ENCODE data around the gene NCAM1. TPM values are rescaled to one million over a fixed set of nuclear protein-coding genes. Genes with fewer than 3 reads are reported as not detected.

NCAM1 gene
- total RNA-seq, 4 donors from 2014 or later: 7.2 to 18.6 (median 14.4) TPM

DNA sequence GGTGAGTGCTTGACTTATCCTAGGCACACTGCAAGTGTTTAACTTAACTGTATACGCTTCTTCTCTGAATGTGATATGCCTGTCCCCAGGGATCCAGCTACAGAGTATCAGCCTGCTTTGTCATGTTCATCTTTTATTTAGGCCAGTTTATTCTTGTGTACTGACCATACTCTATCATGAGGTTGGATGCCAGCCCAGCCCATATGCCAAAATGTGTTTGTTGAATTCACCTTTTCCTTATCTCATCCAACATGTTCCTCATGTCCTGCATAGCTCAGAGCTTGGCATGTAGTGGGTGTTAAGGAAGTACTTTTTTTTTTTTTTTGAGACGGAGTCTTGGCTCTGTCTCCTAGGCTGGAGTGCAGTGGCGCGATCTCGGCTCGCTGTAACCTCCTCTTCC, 116.2 kb downstream of the NCAM1 start:
- Histone ChIP-seq H3K4me3 (no peak overlapping the region), H3K9me3 (no peaks in the 10 kb centered on the region), H3K36me3 (no peaks in the 10 kb centered on the region), H3K27me3 (no peaks in the 10 kb centered on the region), H3K27ac (no peak overlapping the region), H3K4me1 (peaks cover 0 to under 1% (median 0%) of the 10 kb centered on the region in 4 donors)
- intact Hi-C loops (cut with DNase I; ENCODE audit: low total_unique reads) (no loop called here), in situ Hi-C loops (cut with MboI; ENCODE audit: low pct_ligation_motif_present in 1 of 4, low pct_unique_long_range_greater_than_20kb in 1 of 4, low sequenced_read_pairs in 3 of 4) (no loop called here)
- TF ChIP-seq, protein P1, sequence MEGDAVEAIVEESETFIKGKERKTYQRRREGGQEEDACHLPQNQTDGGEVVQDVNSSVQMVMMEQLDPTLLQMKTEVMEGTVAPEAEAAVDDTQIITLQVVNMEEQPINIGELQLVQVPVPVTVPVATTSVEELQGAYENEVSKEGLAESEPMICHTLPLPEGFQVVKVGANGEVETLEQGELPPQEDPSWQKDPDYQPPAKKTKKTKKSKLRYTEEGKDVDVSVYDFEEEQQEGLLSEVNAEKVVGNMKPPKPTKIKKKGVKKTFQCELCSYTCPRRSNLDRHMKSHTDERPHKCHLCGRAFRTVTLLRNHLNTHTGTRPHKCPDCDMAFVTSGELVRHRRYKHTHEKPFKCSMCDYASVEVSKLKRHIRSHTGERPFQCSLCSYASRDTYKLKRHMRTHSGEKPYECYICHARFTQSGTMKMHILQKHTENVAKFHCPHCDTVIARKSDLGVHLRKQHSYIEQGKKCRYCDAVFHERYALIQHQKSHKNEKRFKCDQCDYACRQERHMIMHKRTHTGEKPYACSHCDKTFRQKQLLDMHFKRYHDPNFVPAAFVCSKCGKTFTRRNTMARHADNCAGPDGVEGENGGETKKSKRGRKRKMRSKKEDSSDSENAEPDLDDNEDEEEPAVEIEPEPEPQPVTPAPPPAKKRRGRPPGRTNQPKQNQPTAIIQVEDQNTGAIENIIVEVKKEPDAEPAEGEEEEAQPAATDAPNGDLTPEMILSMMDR (IDR thresholded peaks at IDR 0.05): no peak
- TF ChIP-seq POLR2AphosphoS5 (IDR thresholded peaks at IDR 0.05) (no peak), EP300 (IDR thresholded peaks at IDR 0.05; ENCODE audit: low read depth) (no peak), POLR2A (IDR thresholded peaks at IDR 0.05) (no peak)
- 63 to 96% methylated on average over 1 to 6 of the region's 6 CpGs for WGBS, 2 donors (ENCODE audit: low coverage in 1 of 2)
- DNase-seq: no peak

DNA sequence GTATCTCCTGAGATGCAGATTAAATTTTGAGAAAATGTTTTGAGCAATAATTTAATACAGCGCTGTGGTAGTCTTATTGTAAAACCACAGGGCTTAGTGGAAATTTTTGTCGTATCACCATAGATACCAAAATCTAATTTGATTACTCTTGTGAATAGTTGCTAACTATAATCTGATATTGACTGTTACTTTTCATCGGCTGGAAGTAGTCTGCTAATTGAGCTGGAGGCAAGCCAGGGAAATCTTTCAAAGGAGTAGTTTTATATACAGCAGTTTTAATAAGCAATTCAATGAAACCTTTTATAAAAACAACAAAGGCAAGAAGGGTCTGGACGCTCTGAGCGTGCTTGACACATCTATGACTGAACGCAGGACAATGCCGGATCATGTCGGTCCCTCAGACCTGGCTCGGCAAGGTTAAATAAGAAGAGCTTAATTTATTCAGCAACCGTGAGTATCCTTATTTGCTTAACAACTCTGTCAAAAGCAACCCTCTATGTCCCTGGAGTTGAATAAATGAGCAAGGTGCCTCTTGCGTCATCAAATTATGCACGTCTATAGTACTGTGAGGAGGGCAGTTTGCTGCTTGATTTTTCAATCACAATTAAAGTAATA, 121.2 kb downstream of the NCAM1 start:
- 68 to 79% methylated on average over 12 of the region's 12 CpGs for WGBS, 2 donors (ENCODE audit: low coverage in 1 of 2)
- intact Hi-C loops (cut with DNase I; ENCODE audit: low total_unique reads) (no loop called here), in situ Hi-C loops (cut with MboI; ENCODE audit: low pct_ligation_motif_present in 1 of 4, low pct_unique_long_range_greater_than_20kb in 1 of 4, low sequenced_read_pairs in 3 of 4) (no loop called here)
- Histone ChIP-seq H3K4me1 (no peaks in the 10 kb centered on the region), H3K27ac (no peak overlapping the region), H3K9me3 (no peaks in the 10 kb centered on the region), H3K27me3 (no peaks in the 10 kb centered on the region), H3K36me3 (no peaks in the 10 kb centered on the region), H3K4me3 (no peak overlapping the region)
- TF ChIP-seq, protein P1 (IDR thresholded peaks at IDR 0.05): no peak
- TF ChIP-seq EP300 (IDR thresholded peaks at IDR 0.05; ENCODE audit: low read depth) (no peak), POLR2AphosphoS5 (IDR thresholded peaks at IDR 0.05) (no peak), POLR2A (IDR thresholded peaks at IDR 0.05) (no peak)
- DNase-seq: no peak

DNA sequence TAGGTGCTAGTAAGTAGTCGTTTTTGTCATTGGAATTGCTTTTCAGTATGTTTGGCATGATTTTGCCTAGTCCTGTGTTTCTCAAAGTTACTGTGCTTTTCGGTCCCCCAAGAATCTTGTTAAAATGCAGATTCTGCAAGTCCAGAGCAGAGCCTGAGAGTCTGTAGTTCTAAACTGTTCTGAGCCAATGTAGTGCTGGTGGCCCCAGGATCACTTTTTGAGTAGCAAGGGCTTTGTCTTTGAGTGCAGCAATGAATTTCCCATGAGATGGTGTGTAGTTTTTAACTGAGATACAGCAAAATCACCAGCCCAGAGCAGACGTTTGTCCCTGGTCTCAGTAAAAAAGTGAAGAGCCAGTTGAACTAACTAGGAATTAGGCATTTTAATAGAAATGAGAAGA, 122.4 kb downstream of the NCAM1 start:
- H3K4me3 ChIP-seq: no peak overlapping the region
- H3K27ac ChIP-seq: no peak overlapping the region
- no peak for TF ChIP-seq POLR2AphosphoS5 (IDR thresholded peaks at IDR 0.05)
- TF ChIP-seq, protein P1 (IDR thresholded peaks at IDR 0.05): no peak
- TF ChIP-seq EP300 (IDR thresholded peaks at IDR 0.05; ENCODE audit: low read depth): no peak
- TF ChIP-seq POLR2A (IDR thresholded peaks at IDR 0.05): no peak
- no peaks in the 10 kb centered on the region for H3K9me3 ChIP-seq
- in situ Hi-C loops (cut with MboI; ENCODE audit: low pct_ligation_motif_present in 1 of 4, low pct_unique_long_range_greater_than_20kb in 1 of 4, low sequenced_read_pairs in 3 of 4) (no loop called here), intact Hi-C loops (cut with DNase I; ENCODE audit: low total_unique reads) (no loop called here)
- no peaks in the 10 kb centered on the region for H3K36me3 ChIP-seq
- DNase-seq: no peak
- H3K27me3 ChIP-seq: no peaks in the 10 kb centered on the region
- no peaks in the 10 kb centered on the region for H3K4me1 ChIP-seq
- WGBS, 2 donors (ENCODE audit: low coverage in 1 of 2): 63% methylated on average over 2 to 3 of the region's 3 CpGs

DNA sequence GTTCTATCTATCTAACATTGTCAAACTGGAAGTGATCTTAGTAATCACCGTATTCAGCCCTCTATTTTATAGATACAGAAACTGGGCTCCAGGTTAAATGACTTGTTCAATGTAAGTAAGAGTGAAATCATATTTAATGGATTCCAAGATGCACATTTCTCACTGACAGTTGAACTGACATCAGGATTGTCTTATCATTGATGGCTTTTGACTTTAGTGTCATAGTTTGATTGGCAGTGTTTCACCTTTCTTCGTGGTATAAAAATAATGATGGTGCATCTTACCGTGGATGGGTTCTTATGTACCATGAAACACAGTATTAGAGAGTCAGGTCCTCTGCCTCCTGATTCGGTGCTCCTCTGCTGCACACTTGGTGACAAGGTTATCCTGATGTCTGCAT, 123.1 kb downstream of the NCAM1 start:
- in situ Hi-C loops (cut with MboI; ENCODE audit: low pct_ligation_motif_present in 1 of 4, low pct_unique_long_range_greater_than_20kb in 1 of 4, low sequenced_read_pairs in 3 of 4) (no loop called here), intact Hi-C loops (cut with DNase I; ENCODE audit: low total_unique reads) (no loop called here)
- H3K4me1 ChIP-seq: no peaks in the 10 kb centered on the region
- no peak overlapping the region for H3K4me3 ChIP-seq
- H3K27me3 ChIP-seq: no peaks in the 10 kb centered on the region
- TF ChIP-seq, protein P1 (IDR thresholded peaks at IDR 0.05): no peak
- TF ChIP-seq POLR2A (IDR thresholded peaks at IDR 0.05) (no peak), POLR2AphosphoS5 (IDR thresholded peaks at IDR 0.05) (no peak), EP300 (IDR thresholded peaks at IDR 0.05; ENCODE audit: low read depth) (no peak)
- 83 to 86% methylated on average over 4 of the region's 4 CpGs for whole genome bisulfite sequencing, 2 donors (ENCODE audit: low coverage in 1 of 2)
- H3K27ac ChIP-seq: no peak overlapping the region
- H3K9me3 ChIP-seq: no peaks in the 10 kb centered on the region
- DNase-seq: no peak
- H3K36me3 ChIP-seq: no peaks in the 10 kb centered on the region

Measured in transverse colon (tissue), 4 donors.